Psoas muscle (tissue), 8 donors: ENCODE data around the gene HIRA. TPM values are rescaled to one million over a fixed set of nuclear protein-coding genes. Genes with fewer than 3 reads are reported as not detected.

Source experiments
- ATAC-seq, 4 donors: fragments of 200-7000 bp; cut with Tn5 transposase; one replicate each; pipeline ENCODE4 v1.9.1; 2020; ENCODE audit warnings: moderate library complexity in 3 of 4, mild to moderate bottlenecking in 2 of 4
- DNase-seq, 2 donors: peaks; one replicate each; pipeline ENCODE4 v3.0.0-alpha.2; 2020
- H3K27ac ChIP-seq: fragments of 200-600 bp; one replicate; pipeline ENCODE4 v1.8.0; 2022
- H3K27me3 ChIP-seq, 3 donors: fragments of 200-600 bp in 1 of 3; one replicate each; pipeline versions ENCODE4 v1.6.1 to v1.8.0; 2013 to 2022; ENCODE audit warnings: low read length in 2 of 3, mild to moderate bottlenecking in 2 of 3, moderate library complexity in 1 of 3; ENCODE audit not compliant: insufficient read depth in 3 of 3
- H3K36me3 ChIP-seq, 2 donors: fragments of 200-600 bp in 1 of 2; one replicate each; pipeline versions ENCODE4 v1.6.1 to v1.8.0; 2013 to 2022; ENCODE audit warnings: low read depth in 1 of 2, mild to moderate bottlenecking in 1 of 2, moderate library complexity in 1 of 2; ENCODE audit not compliant: insufficient read depth in 1 of 2
- H3K4me1 ChIP-seq: fragments of 200-600 bp; one replicate; pipeline ENCODE4 v1.8.0; 2022
- H3K4me3 ChIP-seq: fragments of 200-600 bp; one replicate; pipeline ENCODE4 v1.8.0; 2022; ENCODE audit warnings: mild to moderate bottlenecking
- H3K9me3 ChIP-seq: fragments of 200-600 bp; one replicate; pipeline ENCODE4 v1.8.0; 2022
- WGBS, 3 donors: extraction: QIAGEN DNeasy Blood & Tissue Kit; methylation state at CpG; one replicate each; pipeline versions ENCODE4 v1.1.6 to v1.1.7; 2013; 5-methylcytosine and 5-hydroxymethylcytosine counted together
- intact Hi-C, 2 donors: fragments of 100-400 bp; cut with DNase I; formaldehyde crosslinking; loops; one replicate each; pipeline versions ENCODE4 v1.11.0 to v1.14.2; 2022
- polyA plus RNA-seq, 3 donors: library from polyadenylated mRNA; stranded (reverse); fragments of 200-250 nt; gene quantifications; one replicate each; pipeline ENCODE4 v1.2.3, GENCODE V29; 2013
- total RNA-seq, 4 donors: library from RNA; stranded (reverse); fragmentation: NEBNext Ultra II Directional in 2 of 4; extraction: Animal tissue kit (Norgen Biotek cat#: 25700) in 2 of 4; gene quantifications; one replicate each; pipeline versions ENCODE4 v1.2.1 to v1.2.4, GENCODE V29; 2021 to 2023
- TF ChIP-seq, protein P1 (sequence below): fragments of 200-600 bp; IDR thresholded peaks from one replicate; pipeline ENCODE4 v1.8.0; 2022; ENCODE audit warnings: antibody characterized with exemption
- donor health status: healthy with polysubstance abuse.
- donor health status: DM: no; HTN: no; CAD: no; lungs with moderate emphysema.
- donor health status: Bipolar disorder and iron deficiency.
- donor health status: healthy.
- donor health status: DM: yes; HTN: yes; CAD: no.
- donor health status: DM: no; HTN: no; CAD: no.
- donor health status: DM: no; HTN: no; CAD: no.
- donor health status: DM: yes; HTN: yes; CAD: no.

The HIRA gene
- total and polyA plus RNA-seq, 7 donors = 12.3 to 32.7 (median 17.2) TPM

DNA sequence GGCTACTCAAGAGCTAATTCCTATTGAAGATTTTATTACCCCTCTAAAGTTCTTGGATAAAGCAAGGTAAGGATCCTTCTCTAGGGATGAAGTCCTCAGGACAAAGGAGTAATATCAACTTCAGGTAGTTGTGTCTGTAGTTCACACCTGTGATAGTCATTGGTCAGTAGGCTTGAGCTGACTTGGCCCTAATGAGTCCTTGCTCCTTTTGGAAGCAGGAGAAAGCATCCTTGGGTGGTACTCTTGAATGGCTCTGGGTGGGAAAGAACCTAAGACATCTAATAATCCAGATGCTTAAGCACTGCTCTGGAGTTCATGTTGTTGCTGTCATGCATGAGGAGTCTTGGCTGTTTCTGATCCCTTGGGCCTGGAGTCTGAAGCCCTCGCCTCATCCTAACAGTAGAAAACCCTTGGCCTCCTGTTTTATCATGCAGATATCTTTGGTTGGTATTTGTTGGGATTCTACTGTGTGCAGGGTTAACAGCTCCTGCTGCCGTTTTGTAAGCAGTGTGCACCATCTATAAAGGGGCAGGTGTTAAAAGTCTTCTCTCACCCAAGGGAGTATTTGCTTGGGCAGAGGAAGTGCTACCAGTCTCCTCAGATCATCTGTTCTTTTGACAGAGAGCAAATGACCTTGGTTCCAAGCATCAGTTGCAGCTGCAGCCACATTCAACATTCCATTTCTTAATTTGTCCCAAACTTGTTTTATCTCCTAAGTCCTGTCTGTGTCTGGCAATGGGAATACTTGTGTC lies 3.5 kb upstream of the HIRA start:
- WGBS, 3 donors = 56 to 61% (median 58%) methylated on average over 2 of the region's 2 CpGs
- TF ChIP-seq, protein P1, sequence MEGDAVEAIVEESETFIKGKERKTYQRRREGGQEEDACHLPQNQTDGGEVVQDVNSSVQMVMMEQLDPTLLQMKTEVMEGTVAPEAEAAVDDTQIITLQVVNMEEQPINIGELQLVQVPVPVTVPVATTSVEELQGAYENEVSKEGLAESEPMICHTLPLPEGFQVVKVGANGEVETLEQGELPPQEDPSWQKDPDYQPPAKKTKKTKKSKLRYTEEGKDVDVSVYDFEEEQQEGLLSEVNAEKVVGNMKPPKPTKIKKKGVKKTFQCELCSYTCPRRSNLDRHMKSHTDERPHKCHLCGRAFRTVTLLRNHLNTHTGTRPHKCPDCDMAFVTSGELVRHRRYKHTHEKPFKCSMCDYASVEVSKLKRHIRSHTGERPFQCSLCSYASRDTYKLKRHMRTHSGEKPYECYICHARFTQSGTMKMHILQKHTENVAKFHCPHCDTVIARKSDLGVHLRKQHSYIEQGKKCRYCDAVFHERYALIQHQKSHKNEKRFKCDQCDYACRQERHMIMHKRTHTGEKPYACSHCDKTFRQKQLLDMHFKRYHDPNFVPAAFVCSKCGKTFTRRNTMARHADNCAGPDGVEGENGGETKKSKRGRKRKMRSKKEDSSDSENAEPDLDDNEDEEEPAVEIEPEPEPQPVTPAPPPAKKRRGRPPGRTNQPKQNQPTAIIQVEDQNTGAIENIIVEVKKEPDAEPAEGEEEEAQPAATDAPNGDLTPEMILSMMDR = no peak
- Histone ChIP-seq H3K36me3 (peaks cover 7 to 40% of the 10 kb centered on the region in 2 donors), H3K9me3 (no peaks in the 10 kb centered on the region), H3K4me1 (peaks cover 32% of the 10 kb centered on the region), H3K27ac (no peak overlapping the region), H3K27me3 (no peaks in the 10 kb centered on the region), H3K4me3 (no peak overlapping the region)
- DNase-seq (no peak), ATAC-seq (no peak)
- intact Hi-C loops = no loop called here

GRCh38 chr22:19434401-19434800 lies 2.9 kb upstream of the HIRA start:
- TF ChIP-seq, protein P1 = no peak
- H3K36me3 ChIP-seq = peaks cover 7 to 40% of the 10 kb centered on the region in 2 donors
- DNase-seq (no peak), ATAC-seq (no peak)
- H3K27ac ChIP-seq = no peak overlapping the region
- H3K9me3 ChIP-seq = no peaks in the 10 kb centered on the region
- intact Hi-C loops = no loop called here
- no peaks in the 10 kb centered on the region for H3K27me3 ChIP-seq
- H3K4me1 ChIP-seq = peaks cover 32% of the 10 kb centered on the region
- no peak overlapping the region for H3K4me3 ChIP-seq
- 94 to 97% (median 95%) methylated on average over 7 of the region's 7 CpGs for WGBS, 3 donors

GRCh38 chr22:19432133-19432851 lies 759 bp upstream of the HIRA start, which contains the start of gene MRPL40:
MRPL40 (plus strand) TSS chr22:19432545; CDS start chr22:19432555, 10 bp downstream.
- Histone ChIP-seq H3K9me3 (no peaks in the 10 kb centered on the region), H3K4me3 (peak within 1 kb of the TSS; percentile 97), H3K27me3 (no peaks in the 10 kb centered on the region), H3K36me3 (peaks cover 7 to 35% of the 10 kb centered on the region in 2 donors), H3K27ac (peak within 1 kb of the TSS; percentile 96), H3K4me1 (peaks cover 30% of the 10 kb centered on the region)
- intact Hi-C loops = loop anchor here in 1 of 2 donors (1.0 kb wide), 1 partner anchor 310 kb away; the partner anchor contains the start of gene DGCR2
- TF ChIP-seq, protein P1 = peak; percentile 8
- DNase-seq = peak; percentile 97 to 98
- 0 to 1% (median 1%) methylated on average over 63 to 74 of the region's 74 CpGs for WGBS, 3 donors
- peak; percentile 91 to 96 (median 92) for ATAC-seq

DNA sequence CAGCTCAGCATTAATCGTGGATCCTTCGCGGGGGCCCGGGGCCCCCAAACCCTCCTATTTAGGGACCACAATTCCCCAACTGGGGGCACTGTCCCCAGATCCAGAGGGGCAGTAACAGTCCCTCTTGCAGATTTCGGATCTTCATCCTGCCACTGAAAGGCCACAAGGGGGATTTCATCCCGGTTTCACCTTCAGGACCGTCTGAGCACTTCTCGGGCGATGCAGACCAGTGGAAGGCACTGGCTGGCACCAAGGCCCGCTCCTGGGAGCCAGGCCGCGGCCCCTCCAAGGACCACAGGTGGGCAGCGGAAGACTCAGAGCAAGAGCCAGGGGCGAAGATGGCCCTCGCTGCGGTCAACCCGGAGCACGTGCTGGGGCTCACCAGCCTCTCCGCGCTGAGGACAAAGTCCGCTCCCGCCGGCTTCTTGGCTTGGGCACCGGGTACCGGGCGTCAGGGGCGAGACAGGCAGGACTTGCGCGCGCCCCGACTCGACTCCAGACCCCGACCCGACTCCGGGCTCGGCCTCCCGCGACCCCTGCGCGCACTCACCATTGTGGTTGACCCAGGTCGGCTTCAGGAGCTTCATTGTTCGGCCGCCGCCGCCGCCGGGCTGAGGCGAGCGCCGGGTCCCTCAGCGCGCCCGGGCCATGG lies 517 bp downstream of the HIRA start:
- TF ChIP-seq, protein P1 = no peak
- peak; percentile 44 to 71 for DNase-seq
- WGBS, 3 donors = 0% methylated on average over 27 to 53 of the region's 53 CpGs
- Histone ChIP-seq H3K9me3 (no peaks in the 10 kb centered on the region), H3K27ac (peak overlapping the region; percentile 81), H3K36me3 (peaks cover 7 to 23% of the 10 kb centered on the region in 2 donors), H3K4me1 (peaks cover 30% of the 10 kb centered on the region), H3K27me3 (no peaks in the 10 kb centered on the region), H3K4me3 (peak overlapping the region; percentile 97)
- intact Hi-C loops = no loop called here
- no peak for ATAC-seq
